ENCODE data around the gene ARHGAP22.

- no peak for TF ChIP-seq CTCF (conservative IDR thresholded peaks at IDR 0.05; ENCODE audit: low read length)
- TF ChIP-seq EZH2phosphoT487 (IDR thresholded peaks at IDR 0.05; ENCODE audit: borderline replicate concordance, low read depth, low read length) = no peak
These were observed 173.0 kb downstream of the ARHGAP22 start for GRCh38 chr10:48431871-48432270.

Measured in OCI-LY7 (cell line).